Thyroid gland (tissue), 4 donors: Measurements from ENCODE around the gene KIRREL3. TPM values are rescaled to one million over a fixed set of nuclear protein-coding genes. Genes with fewer than 3 reads are reported as not detected.

ENCODE experiments used
- DNase-seq, 2 donors: peaks; one replicate each; pipeline ENCODE4 v3.0.0-alpha.2; 2019
- H3K27ac ChIP-seq, 3 donors: fragments of 200-600 bp; sonication (generic); 1 replicate in 2 of 3; 2 replicates in 1 of 3; pipeline ENCODE4 v1.5.1; 2016 to 2019; ENCODE audit warnings: mild to moderate bottlenecking in 1 of 3, moderate library complexity in 1 of 3
- H3K27me3 ChIP-seq: fragments of 200-600 bp; sonication (generic); one replicate; pipeline ENCODE4 v1.5.1; 2019
- H3K36me3 ChIP-seq, 2 donors: fragments of 200-600 bp; sonication (generic); one replicate each; pipeline ENCODE4 v1.5.1; 2016 to 2019
- H3K4me1 ChIP-seq, 2 donors: fragments of 200-600 bp; sonication (generic); one replicate each; pipeline ENCODE4 v1.5.1; 2017 to 2019
- H3K4me3 ChIP-seq, 3 donors: fragments of 200-600 bp; sonication (generic); replicated peaks in 1 of 3; 1 replicate in 2 of 3; 2 replicates in 1 of 3; pipeline ENCODE4 v1.5.1; 2016; ENCODE audit warnings: mild to moderate bottlenecking in 1 of 3
- H3K9me3 ChIP-seq: fragments of 200-600 bp; sonication (generic); one replicate; pipeline ENCODE4 v1.5.1; 2017
- CTCF ChIP-seq, 6 experiments: fragments of 200-600 bp in 3 of 6; fragments of 450-650 bp in 3 of 6; sonication (generic) in 3 of 6; IDR thresholded peaks; one replicate each; pipeline ENCODE4 v1.5.1; 2016 to 2019; ENCODE audit warnings: antibody characterized with exemption in 6 of 6, mild to moderate bottlenecking in 2 of 6, inconsistent platforms in 1 of 6, moderate library complexity in 1 of 6
- POLR2A ChIP-seq, 2 donors: fragments of 450-650 bp; IDR thresholded peaks; one replicate each; pipeline ENCODE4 v1.6.1; 2017; ENCODE audit warnings: antibody characterized with exemption in 2 of 2, mild to moderate bottlenecking in 2 of 2, moderate library complexity in 1 of 2
- WGBS, 2 donors: methylation state at CpG; one replicate each; pipeline ENCODE4 v1.1.5; 2017; 5-methylcytosine and 5-hydroxymethylcytosine counted together
- intact Hi-C: fragments of 100-400 bp; cut with DNase I; formaldehyde crosslinking; loops from one replicate; pipeline ENCODE4 v1.15.1; 2023
- total RNA-seq, 4 donors: library from RNA; depleted of rRNA; stranded (reverse); fragments of >200 nt; gene quantifications; one replicate each; pipeline ENCODE4 v1.2.3, GENCODE V29; 2016

The KIRREL3 gene
- total RNA-seq, 4 donors from 2014 or later: 0.78 TPM; not detected in 3

- WGBS, 2 donors: 85 to 88% methylated on average over 10 of the region's 10 CpGs
- H3K27ac ChIP-seq: no peak overlapping the region
- no peaks in the 10 kb centered on the region for H3K9me3 ChIP-seq
- no peaks in the 10 kb centered on the region for H3K27me3 ChIP-seq
- DNase-seq: no peak
- H3K4me3 ChIP-seq: no peak overlapping the region
- TF ChIP-seq CTCF (IDR thresholded peaks at IDR 0.05) (no peak), POLR2A (IDR thresholded peaks at IDR 0.05) (no peak)
- no peaks in the 10 kb centered on the region for H3K36me3 ChIP-seq
- H3K4me1 ChIP-seq: no peaks in the 10 kb centered on the region
- intact Hi-C loops: no loop called here
Observed at GRCh38 chr11:126630893-126631798, 369.4 kb downstream of the KIRREL3 start.

GRCh38 chr11:126630488-126630887 lies 370.1 kb downstream of the KIRREL3 start:
- Histone ChIP-seq H3K4me1 (no peaks in the 10 kb centered on the region), H3K9me3 (no peaks in the 10 kb centered on the region), H3K4me3 (no peak overlapping the region), H3K27me3 (no peaks in the 10 kb centered on the region), H3K36me3 (no peaks in the 10 kb centered on the region), H3K27ac (no peak overlapping the region)
- 94 to 95% methylated on average over 3 of the region's 3 CpGs for WGBS, 2 donors
- TF ChIP-seq CTCF (IDR thresholded peaks at IDR 0.05): no peak
- no peak for TF ChIP-seq POLR2A (IDR thresholded peaks at IDR 0.05)
- DNase-seq: no peak
- intact Hi-C loops: no loop called here

GRCh38 chr11:126628790-126629621 lies 371.6 kb downstream of the KIRREL3 start:
- no peak for DNase-seq
- TF ChIP-seq POLR2A (IDR thresholded peaks at IDR 0.05): no peak
- 72 to 74% methylated on average over 13 of the region's 13 CpGs for WGBS, 2 donors

GRCh38 chr11:126628450-126628789 lies 372.1 kb downstream of the KIRREL3 start:
- Histone ChIP-seq H3K27ac (no peak overlapping the region), H3K9me3 (no peaks in the 10 kb centered on the region), H3K4me3 (no peak overlapping the region), H3K4me1 (no peaks in the 10 kb centered on the region), H3K36me3 (no peaks in the 10 kb centered on the region), H3K27me3 (no peaks in the 10 kb centered on the region)
- DNase-seq: no peak
- 55 to 68% methylated on average over 1 of the region's 1 CpG for WGBS, 2 donors
- no peak for TF ChIP-seq CTCF (IDR thresholded peaks at IDR 0.05)
- no peak for TF ChIP-seq POLR2A (IDR thresholded peaks at IDR 0.05)
- intact Hi-C loops: no loop called here

More at GRCh38 chr11:126628790-126629621, 371.6 kb downstream of the KIRREL3 start:
- intact Hi-C loops: no loop called here
- Histone ChIP-seq H3K27ac (no peak overlapping the region), H3K36me3 (no peaks in the 10 kb centered on the region), H3K4me1 (no peaks in the 10 kb centered on the region), H3K9me3 (no peaks in the 10 kb centered on the region), H3K4me3 (no peak overlapping the region), H3K27me3 (no peaks in the 10 kb centered on the region)

GRCh38 chr11:126627421-126627820 lies 373.1 kb downstream of the KIRREL3 start:
- Histone ChIP-seq H3K4me3 (no peak overlapping the region), H3K27me3 (no peaks in the 10 kb centered on the region), H3K27ac (no peak overlapping the region), H3K36me3 (no peaks in the 10 kb centered on the region), H3K9me3 (no peaks in the 10 kb centered on the region), H3K4me1 (no peaks in the 10 kb centered on the region)
- TF ChIP-seq POLR2A (IDR thresholded peaks at IDR 0.05) (no peak), CTCF (IDR thresholded peaks at IDR 0.05) (no peak)
- intact Hi-C loops: no loop called here
- 93 to 96% methylated on average over 6 to 7 of the region's 7 CpGs for WGBS, 2 donors
- no peak for DNase-seq
